Esophagus muscularis mucosa (tissue), 3 donors: ENCODE data around the gene EFNA4.

ENCODE experiments used
- POLR2A ChIP-seq: fragments of 450-650 bp; IDR thresholded peaks from one replicate; pipeline ENCODE4 v1.6.1; 2017; ENCODE audit warnings: antibody characterized with exemption, moderate library complexity, mild to moderate bottlenecking, low read depth
- TF ChIP-seq, protein P1 (sequence below), 3 experiments: fragments of 200-600 bp in 2 of 3; fragments of 450-650 bp in 1 of 3; sonication (generic) in 2 of 3; IDR thresholded peaks; one replicate each; pipeline ENCODE4 v1.5.1; 2017 to 2019; ENCODE audit warnings: antibody characterized with exemption in 3 of 3, mild to moderate bottlenecking in 2 of 3, moderate library complexity in 1 of 3

DNA sequence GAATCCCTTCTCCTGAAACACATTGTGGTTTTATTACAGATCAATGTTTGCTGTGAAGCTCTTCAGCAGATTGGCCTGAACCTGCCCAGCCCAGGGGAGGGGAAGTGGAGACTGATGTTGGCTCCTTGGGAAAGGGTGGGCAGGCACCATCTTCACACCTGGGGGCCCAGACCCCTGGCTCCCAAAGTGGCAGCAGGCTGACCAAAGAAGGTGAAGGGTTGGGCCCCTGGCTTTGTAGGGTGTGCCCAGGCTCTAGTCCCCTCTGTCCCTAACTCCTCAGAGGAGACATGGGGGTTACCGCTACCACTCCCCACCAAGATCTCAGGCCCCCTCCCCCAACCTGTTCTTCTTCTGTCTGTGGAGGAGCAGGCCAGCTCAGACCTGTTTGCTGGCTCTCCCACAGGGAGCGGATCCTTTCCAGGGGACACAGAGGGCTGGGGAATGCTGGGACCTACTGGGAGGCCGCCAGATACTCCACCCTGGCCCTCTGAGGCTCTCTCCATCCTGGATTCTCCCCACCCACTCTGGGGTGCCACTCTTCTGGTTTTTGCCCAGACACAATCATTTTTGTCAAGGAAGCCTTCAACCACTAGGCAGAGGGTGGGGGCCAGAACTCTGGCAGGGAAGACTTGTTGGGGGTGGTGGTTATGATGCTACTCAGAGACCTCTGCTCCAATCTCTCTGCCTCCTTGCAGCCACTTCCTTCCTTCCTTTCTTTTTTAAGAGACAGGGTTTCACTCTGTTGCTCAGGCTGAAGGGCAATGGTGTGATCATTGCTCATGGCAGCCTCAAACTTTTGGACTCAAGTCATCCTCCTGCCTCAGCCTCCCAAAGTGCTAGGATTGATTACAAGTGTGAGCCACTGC lies 10.1 kb downstream of the EFNA4 start:
- TF ChIP-seq POLR2A: no peak
- TF ChIP-seq, protein P1, sequence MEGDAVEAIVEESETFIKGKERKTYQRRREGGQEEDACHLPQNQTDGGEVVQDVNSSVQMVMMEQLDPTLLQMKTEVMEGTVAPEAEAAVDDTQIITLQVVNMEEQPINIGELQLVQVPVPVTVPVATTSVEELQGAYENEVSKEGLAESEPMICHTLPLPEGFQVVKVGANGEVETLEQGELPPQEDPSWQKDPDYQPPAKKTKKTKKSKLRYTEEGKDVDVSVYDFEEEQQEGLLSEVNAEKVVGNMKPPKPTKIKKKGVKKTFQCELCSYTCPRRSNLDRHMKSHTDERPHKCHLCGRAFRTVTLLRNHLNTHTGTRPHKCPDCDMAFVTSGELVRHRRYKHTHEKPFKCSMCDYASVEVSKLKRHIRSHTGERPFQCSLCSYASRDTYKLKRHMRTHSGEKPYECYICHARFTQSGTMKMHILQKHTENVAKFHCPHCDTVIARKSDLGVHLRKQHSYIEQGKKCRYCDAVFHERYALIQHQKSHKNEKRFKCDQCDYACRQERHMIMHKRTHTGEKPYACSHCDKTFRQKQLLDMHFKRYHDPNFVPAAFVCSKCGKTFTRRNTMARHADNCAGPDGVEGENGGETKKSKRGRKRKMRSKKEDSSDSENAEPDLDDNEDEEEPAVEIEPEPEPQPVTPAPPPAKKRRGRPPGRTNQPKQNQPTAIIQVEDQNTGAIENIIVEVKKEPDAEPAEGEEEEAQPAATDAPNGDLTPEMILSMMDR (IDR thresholded peaks at IDR 0.05): no peak
